RCC 7860 (cell line): Measurements from ENCODE around the gene ASAP2.
"Not testable (repeated sequence)": the region's sequence is repeated elsewhere in the genome, so short reads cannot be mapped to it uniquely, and the experiment has no call there.

Experiments used
- DNase-seq: peaks from one replicate; pipeline ENCODE4 v3.0.0-alpha.2; 2015; ENCODE audit warnings: low spot score
- FAIRE-seq: peaks from 2 replicates; lab custom pipeline; 2012; peaks lifted over from hg19 to GRCh38; lab: Jason Lieb, UNC

ASAP2 gene

DNA sequence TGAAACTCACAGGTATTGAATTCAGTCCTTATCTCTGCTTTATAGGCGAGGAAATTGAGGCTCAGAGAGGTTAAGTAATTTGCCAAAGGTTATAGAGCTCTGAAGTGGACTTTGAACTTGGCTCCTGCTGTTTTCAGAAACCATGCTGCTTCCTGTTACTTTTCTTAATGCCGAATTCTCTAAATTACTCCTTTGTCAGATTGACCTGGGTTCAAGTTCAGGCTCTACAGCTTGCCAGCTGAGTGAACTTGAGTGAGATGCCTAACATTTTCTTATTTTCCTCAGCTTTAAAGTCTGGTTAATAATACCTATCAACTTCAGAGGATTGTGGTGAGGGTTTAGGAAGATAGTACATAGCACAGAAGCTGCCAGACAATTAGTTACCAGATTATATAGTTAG, 3.4 kb downstream of the ASAP2 start:
- no peak for FAIRE-seq
- DNase-seq: no peak

DNA sequence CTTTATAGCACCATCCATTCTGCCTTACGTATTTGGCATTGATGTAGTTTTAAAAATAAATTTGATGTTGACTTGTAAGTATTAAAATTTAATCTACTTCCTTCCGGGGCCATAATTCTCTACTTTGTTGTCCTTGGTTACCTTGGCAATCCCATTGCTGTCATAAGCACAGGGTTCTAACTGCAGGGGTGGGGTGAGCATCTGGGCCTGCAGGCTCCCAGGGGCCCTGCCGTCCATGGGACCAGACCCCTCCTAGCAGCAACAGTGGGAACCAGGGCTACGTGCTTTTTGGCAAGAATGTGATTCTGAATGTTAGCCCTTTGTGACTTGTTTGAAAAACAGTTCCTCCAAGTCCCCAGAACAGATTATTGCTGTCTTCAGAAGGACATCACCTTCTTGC, 4.9 kb downstream of the ASAP2 start:
- DNase-seq: no peak
- no peak for FAIRE-seq

DNA sequence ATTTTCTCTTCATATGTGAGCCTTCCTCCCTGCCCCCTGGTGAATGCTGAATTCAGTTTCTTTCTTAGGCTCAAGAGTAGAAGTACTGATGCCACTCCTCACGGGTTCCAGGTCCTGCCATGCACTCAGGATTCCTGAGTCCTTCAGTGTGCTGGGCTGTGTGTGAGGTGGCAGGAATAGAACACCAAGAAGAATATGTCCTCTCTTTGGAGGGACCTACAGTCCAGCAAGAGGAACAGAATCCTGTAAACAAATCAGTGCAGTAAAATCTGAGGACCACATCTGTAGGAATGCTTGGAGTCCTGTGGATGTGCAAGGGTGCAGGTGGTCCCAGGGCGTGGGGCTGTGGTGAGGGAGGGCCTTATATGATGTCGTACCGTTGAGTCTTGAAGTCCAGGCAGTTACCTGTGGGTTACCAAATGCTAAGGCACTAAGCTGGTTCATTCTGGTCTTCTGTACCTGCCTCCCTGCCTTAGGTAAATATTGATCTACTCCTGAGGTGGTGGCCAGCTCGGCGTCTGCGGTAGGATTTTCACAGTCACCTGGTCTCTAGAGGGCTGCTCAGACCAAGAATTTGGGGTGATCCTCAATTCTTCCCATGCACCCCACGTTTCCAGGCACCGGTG, 5.5 kb downstream of the ASAP2 start:
- FAIRE-seq: no peak
- no peak for DNase-seq

DNA sequence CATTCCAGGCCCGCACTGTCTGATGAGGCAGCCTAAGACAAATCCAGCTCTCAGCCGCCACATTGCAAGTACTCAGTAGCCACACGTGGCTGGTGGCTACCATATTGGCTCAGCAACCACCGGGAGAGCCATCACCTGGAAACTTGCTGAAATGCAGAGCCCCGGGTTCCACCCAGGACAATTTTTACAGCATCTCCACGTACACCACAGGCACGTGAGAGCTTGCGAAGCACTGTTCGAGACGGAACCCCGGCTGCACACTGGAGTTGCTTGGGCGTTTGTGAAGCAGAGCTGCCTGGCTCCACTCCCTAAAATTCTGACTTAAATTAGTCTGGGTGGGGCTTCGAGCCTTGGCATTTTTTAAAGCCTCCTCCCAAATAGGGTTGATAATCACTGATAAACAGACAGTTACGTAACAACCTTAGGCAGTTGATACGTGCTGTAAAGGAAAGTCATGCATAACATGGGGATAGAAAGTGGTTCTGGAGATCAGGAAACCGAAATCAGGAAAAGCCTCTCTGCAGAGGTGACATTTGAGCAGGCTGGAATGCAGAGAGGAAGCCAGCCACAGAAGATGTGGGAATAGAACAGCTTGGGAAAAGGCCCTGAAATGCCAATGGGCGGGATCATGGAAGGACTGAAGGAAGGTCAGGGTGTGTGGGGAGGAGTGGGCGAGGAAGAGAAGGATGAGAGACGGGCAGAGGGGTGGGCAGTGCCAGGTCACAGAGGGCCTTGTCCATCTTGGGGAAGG, 6.2 kb downstream of the ASAP2 start:
- FAIRE-seq (no peak), DNase-seq (no peak)

DNA sequence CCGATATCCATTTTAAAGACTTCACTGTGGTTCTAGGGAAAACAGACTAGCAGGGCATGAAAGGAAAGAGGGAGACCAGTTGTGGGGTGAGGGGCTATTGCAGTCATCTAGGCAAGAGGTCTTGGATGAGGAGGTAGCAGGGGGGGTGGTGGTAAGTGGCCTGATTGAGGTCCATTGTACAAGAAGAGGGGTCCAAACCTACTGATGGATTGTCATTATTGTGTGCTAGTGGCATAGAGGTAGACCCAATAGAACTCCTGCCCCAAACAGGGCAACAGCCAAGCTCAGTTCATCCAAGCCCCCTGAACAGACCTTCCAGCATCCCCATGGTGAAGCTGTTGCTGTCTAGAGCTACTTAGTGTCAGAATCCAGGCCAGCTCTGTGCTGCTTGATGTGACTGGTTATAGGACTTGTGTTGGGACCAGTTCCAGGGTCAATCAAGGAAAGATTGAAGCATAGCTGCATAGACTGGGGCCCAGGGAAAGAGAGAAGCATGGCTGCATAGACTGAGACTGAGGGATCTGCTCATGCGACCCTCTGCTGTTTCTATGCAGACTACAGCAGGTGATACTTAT, 7.0 kb downstream of the ASAP2 start:
- FAIRE-seq (no peak), DNase-seq (no peak)

DNA sequence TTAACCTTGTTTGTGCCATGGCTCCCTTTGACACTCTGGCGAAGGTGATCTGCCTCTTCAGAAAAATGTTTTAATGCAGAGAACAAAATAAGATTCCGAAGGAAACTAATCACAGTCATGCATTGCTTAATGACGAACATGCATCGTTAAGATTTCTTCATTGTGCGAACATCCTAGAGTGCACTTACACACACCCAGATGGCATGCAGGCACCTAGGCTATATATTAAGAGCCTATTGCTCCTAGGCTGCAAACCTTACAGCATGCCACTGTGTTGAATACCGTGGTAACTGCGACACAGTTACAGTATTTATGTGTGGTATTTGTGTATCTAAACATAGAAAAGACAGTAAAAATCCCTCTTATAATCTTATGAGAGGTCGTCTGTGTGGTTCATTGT, 8.3 kb downstream of the ASAP2 start:
- FAIRE-seq (no peak), DNase-seq (no peak)

DNA sequence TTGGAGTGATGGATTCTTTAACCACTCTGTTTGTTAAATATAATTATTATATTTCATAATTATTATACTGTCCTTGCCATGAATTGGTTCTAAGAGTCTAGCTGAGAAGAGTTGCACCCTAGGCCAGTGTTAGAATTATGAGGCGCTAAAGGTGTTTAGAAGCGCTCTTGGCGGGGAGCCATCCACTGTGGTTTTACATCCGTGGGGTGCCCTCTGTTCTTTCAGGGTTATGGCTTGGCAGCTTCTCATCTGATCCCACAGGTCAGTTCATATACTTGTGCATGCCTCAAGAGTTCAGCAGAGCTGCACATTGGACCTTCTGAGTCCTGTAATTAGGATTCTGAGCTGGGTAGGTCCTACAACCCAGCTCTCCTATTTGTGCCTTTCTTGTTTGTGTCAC, 9.1 kb downstream of the ASAP2 start:
- FAIRE-seq (no peak), DNase-seq (no peak)

DNA sequence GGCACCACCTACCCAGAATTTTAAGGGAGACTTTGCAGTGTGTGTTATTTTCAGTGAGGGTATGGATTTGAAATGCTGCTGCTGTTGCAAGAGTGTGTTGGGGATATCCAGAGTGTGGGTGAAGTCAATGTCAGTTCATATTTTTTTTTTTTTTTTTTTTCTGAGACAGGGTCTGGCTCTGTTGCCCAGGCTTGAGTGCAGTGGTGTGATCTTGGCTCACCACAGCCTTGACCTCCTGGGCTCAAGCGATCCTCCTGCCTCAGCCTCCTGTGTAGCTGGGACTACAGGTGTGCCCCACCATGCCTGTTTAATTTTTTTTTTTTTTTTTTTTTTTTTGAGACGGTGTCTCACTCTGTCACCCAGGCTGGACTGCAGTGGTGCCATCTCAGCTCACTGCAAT, 9.5 kb downstream of the ASAP2 start:
- FAIRE-seq, DNase-seq: not testable (repeated sequence)

DNA sequence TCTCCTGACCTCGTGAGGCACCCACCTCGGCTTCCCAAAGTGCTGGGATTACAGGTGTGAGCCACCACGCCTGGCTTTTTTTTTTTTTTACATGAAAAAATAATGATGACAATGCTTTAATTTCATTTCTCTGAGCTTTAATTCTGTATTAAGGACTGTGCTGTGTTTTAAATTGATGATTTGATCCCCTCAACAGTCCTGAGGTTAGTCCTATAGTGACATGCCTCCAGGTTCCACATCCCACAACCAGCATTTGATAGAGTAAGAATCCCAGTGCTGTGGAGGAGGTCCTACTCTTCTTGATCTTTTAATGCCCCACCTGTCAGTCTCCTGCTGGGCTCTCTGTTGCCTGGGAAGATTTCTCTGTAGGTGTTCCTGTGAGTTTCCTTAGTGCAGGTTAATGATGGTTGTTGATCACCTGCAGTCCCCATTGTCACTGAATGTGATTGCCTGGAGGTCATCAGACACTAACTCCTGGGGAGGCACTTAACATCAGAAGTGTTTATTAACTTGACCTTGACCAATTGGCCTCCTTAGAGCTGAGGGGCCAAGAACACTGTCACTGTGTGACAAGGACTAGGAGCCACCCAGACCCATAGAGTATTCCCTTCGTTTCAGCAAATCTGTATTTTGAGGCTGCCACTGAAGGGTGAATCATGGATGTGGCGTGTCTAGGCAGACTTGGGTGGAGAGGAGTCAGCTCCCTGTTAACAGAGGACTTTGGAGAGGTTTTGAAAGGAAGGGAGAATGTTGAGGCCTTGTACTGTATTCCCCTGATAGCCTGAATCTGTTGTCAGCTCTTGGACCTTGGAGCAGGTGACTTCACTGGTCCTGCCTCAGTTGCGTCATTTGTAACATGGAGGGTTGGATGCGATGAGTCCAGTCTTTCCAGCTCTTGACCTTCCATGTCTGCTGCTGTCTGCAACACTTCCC, 11.5 kb downstream of the ASAP2 start:
- DNase-seq (no peak), FAIRE-seq (no peak)

DNA sequence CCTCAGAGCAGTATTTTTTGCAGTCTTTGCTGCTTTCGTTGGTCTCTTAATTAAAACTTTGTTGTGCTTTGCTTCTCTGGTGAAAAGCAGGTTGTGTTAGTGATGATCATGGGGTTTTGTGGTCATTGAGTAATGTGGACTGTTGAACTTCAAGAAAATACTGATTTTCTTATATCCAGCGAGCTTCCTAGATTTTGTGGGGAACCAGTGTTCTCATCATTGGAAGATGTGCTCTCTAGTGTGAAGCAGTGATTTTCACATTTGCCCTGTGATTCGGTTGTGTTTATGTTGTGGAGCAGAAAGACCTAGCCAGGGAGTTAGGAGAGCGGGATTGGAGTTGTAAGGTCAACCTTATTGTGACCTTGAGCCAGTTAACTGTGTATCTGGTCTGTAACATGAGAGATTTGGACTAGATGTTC, 12.4 kb downstream of the ASAP2 start:
- no peak for FAIRE-seq
- no peak for DNase-seq

DNA sequence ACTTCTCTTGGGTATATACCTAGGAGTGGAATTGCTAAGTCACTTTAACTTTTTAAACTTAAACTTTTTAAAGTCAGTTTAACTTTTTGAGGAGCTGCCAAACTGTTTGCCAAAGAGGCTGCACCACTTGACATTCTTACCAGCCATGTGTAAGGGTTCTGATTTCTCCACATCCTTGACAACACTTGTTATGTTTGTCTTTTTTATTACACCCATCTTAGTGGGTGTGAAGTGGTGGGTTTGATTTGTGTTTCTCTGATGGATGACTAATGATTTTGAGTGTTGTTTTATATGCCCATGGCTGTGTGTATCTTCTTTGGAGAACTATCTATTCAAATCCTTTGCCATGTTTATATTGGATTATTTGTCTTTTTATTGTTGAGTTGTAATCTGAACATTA, 13.6 kb downstream of the ASAP2 start:
- no peak for DNase-seq
- FAIRE-seq: no peak

DNA sequence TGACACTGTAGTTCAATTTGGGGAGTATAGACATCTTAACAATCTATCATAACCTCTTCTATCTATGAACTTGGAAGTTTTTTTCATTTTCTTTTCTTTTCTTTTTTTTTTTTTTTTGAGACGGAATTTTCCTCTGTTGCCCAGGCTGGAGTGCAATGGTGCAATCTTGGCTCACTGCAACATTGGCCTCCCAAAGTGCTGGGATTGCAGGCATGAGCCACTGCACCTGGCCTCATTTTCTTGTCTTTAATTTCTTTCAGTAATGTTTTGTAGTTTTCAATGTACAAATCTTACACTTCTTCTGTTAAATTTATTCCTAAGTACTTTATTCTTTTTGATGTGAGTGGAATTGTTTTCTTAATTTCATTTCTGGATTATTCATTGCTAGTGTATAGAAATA, 14.6 kb downstream of the ASAP2 start:
- FAIRE-seq (no peak), DNase-seq (no peak)

DNA sequence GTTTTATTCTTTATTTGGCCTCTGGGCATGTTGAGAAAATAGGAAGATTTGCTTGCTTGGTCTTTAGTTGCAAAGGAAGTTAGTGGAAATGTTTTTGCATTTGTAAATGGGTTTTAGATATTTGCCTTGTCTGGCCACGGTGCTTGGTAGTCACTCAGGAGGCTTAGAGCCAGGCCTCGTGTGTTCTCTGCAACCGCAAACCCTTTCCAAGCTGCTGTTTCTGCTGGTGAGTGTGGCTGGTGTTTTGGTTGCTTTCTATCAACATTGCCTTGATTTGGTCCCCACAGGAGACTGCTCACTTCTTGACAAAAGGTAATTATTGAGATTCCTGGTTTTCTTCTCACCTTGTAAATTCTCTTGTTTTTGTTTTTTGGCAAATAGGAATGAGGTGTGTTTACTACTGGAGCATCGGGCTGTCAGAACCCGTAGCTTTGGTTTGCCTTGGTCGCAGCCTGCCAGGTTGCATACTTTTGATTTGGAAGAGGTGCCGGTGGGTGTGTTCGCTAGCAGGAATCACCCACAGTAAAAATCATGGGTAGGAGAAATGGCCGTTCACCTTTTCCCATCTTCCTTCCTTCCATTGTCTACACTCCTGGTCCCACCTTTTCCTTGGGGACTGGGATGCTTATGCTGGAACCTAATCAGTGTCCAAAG, 15.8 kb downstream of the ASAP2 start:
- FAIRE-seq (no peak), DNase-seq (no peak)

DNA sequence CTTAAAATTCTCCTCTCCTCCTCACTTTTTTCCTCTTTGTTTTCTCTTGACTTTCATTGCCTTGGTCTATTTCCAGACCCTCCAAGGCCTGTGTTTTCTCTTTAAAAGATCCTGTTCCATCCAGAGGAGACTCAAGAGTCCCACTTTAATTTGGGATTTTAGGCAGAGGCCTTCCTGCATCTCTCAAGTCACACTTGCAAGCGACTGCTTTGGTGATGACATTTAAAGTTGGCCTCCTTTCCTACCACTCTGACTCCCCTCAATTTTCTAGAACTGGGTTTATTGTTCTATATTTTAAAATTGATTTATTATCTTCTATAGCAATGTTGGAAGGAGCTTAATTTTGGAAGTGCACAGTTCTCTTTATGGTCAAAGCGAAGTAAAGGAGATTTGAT, 16.3 kb downstream of the ASAP2 start:
- no peak for DNase-seq
- no peak for FAIRE-seq

DNA sequence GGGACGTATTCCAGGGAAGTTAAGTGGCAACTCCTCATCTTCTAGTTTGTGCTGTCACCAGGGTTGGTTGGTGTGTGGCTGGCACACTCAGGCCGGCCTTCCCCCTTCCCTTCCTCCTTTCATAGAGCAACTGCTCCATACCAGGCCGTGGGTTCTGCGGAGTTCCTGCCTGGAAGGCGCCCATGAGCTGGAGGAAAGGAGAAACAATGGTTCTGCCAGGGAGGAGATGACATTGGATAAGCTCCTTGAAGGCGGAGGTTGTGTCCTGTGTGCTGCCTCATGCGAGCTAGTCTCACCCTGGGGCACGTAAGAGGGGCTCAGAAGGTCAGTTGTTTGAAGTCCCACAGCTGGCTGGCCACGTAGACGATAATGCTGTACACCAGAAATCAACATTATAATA, 19.2 kb downstream of the ASAP2 start:
- no peak for DNase-seq
- FAIRE-seq: no peak

DNA sequence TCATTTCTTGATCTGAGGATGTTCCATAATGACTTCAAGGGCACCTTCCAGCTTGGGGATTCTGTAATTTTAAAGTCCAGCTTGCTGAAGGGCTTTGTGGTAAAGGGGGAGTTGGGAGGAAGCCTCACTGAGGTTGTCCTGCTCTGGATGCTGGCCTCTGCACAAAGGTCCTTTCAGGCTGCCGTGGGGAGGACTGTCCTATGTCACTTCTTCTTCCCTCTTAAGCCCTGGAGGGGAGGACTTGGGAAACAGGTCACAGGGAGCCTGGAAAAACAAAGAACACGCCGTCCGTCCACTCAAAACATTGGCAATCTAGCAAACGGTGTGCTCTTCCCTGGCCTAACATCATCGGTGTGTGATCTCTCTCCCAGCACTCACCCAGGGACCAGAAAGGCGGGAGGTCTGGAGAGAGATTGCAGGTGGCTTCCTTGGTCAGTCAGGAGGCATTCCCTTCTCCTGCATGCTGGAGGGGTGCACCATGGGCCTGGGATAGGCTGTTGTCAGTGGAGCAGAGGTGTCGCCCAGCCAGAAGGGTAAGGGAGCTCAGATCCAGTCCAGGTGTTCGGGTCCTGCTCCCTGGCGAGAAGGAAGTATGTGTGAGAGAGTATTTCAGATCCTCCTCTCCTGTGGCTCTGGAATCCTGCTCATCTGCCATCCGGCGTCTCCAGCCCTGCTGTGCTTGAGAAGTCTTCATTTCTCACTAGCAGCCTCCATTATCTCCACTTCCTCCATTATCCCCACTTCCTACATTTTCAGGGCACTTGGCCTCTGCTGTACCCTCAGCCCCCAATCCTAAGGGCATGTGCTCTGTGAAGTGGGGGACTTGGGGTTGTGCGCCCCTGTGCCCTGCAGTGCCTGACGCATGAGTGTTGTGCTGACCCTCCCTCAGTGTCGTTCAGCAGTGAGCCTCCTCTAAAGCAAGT, 20.1 kb downstream of the ASAP2 start:
- DNase-seq (no peak), FAIRE-seq (no peak)

DNA sequence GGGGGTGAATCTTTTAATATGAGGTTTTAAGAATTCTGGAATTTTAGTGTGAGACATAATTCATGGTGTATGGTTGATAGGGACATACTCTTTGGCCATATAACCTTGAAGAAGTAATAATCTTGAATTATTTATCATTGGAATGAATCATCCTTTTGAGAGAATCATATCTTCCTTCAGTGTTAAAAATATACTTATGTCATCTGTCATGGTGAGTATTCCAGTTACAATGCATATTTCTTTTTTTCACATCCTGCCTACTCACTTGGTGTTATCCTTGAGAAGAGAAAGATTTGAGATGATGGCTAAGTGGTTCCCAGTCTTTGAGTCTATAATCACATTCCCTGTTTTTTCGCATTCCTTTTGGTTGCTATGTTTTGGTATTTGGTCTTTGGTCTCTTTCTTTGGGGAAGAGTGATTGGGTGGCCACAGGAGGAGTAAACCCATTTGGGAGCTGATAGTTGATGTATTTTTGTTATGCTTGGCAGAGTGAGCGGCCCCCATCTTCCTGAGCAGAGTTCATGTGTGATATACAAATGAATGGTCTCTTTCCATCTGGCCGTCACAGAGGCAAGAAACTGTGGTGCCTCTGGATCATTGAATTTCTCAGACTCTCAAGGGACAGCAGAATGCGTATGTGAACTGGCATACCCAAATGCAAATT, 21.6 kb downstream of the ASAP2 start:
- DNase-seq: no peak
- no peak for FAIRE-seq

DNA sequence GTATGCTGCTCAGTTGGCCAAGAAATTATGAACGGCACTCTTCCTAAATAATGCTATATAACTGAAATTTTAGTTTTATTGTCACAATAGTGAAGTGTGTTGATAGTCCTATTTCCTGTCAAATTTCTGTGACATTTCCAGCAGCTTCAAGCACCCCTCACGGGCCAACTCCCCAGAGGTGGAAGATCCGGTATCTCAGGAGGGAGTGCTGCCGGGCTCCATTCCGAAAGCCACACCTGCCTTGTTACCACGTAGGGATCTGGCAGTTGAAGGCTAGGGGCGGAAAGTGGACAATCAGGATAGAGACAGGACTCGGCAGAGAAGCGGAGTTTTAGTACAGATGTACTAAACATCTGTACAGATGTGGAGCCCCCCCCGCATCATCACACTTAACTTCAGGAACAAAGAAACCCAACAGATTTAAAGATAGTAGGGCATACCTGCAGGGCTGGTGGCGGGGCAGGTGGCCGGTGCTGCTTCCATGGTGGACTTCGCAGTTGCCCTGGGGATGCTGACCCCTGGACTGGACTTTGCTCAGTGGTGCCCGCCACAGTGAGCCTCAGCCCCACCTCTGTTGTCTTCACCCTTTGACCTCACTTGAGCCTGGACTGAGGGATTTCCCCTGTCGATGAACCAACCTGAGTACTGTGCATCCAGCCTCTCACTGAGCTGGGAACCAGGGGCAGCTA, 22.3 kb downstream of the ASAP2 start:
- FAIRE-seq: no peak

DNA sequence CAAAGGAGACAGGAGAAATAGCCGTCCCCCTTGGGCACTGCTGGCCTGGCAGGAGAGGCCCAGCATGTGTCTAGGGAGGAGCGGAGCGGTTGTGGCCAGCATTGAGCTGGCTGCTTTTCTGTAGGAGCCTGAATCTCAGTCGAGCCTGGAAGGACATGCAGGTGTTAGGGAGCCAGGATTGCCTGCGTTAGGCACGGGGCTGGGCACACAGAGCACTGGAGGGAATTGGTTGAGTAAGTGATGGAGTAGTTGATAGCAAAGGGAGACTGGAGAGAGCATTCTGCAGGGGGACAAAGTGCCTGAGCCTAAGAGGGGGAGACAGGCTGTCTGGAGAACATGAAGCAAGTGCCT, 22.8 kb downstream of the ASAP2 start:
- FAIRE-seq: no peak

More for the DNA sequence above, 22.3 kb downstream of the ASAP2 start:
- DNase-seq: no peak

More for the DNA sequence above, 22.8 kb downstream of the ASAP2 start:
- no peak for DNase-seq
